Measurements from ENCODE around the gene ASAP3.

- TF ChIP-seq CTCF (conservative IDR thresholded peaks at IDR 0.05) (no peak), EZH2 (IDR thresholded peaks at IDR 0.05; ENCODE audit: low read depth) (no peak)
Measured at GRCh38 chr1:23521588-23521987, 37.6 kb upstream of the ASAP3 start.
